Chondrocyte (in vitro differentiated cells): ENCODE measurements around the gene NPIPB6. TPM values are rescaled to one million over a fixed set of nuclear protein-coding genes. Genes with fewer than 3 reads are reported as not detected.

Experiments used
- DNase-seq: peaks from one replicate; pipeline ENCODE4 v3.0.0; 2021; ENCODE audit warnings: mixed read lengths, low spot score
- H3K27ac Mint-ChIP-seq: one replicate; pipeline ENCODE4 v1.8.0; 2021; ENCODE audit warnings: mild to moderate bottlenecking, moderate library complexity, mixed read lengths; ENCODE audit not compliant: unreplicated experiment
- H3K27me3 Mint-ChIP-seq: 2 replicates; pipeline ENCODE4 v1.8.0; 2021; ENCODE audit warnings: low read depth, mixed read lengths
- H3K36me3 Mint-ChIP-seq: 2 replicates; pipeline ENCODE4 v1.8.0; 2021; ENCODE audit warnings: low read depth, mixed read lengths
- H3K4me1 Mint-ChIP-seq: 2 replicates; pipeline ENCODE4 v1.8.0; 2021; ENCODE audit warnings: low read depth, mild to moderate bottlenecking, mixed read lengths
- H3K4me3 Mint-ChIP-seq: one replicate; pipeline ENCODE4 v1.8.0; 2021; ENCODE audit warnings: mild to moderate bottlenecking, moderate library complexity, mixed read lengths; ENCODE audit not compliant: unreplicated experiment
- H3K9me3 Mint-ChIP-seq: 2 replicates; pipeline ENCODE4 v1.8.0; 2021; ENCODE audit warnings: low read depth, mixed read lengths
- CTCF ChIP-seq: fragments of 200-600 bp; sonication (generic); IDR thresholded peaks from 2 replicates; pipeline ENCODE4 v1.5.0; 2021; ENCODE audit warnings: antibody characterized with exemption, mild to moderate bottlenecking, moderate library complexity
- total RNA-seq: library from RNA; stranded (reverse); gene quantifications from 3 replicates; pipeline ENCODE4 v1.2.1, GENCODE V29; 2021

The NPIPB6 gene
- total RNA-seq, 1 donor from 2014 or later: 3.4 TPM

- no peak for TF ChIP-seq CTCF
- Mint-ChIP-seq H3K4me3 (no peak overlapping the region), H3K27me3 (peaks cover 13% of the 10 kb centered on the region), H3K9me3 (no peaks in the 10 kb centered on the region), H3K36me3 (no peaks in the 10 kb centered on the region), H3K4me1 (no peaks in the 10 kb centered on the region), H3K27ac (no peak overlapping the region)
- DNase-seq: no peak
These were observed 61.7 kb downstream of the NPIPB6 start for GRCh38 chr16:28301620-28302019.

- no peaks in the 10 kb centered on the region for H3K4me1 Mint-ChIP-seq
- TF ChIP-seq CTCF: no peak
- no peak overlapping the region for H3K27ac Mint-ChIP-seq
- no peak overlapping the region for H3K4me3 Mint-ChIP-seq
- DNase-seq: no peak
- H3K36me3 Mint-ChIP-seq: no peaks in the 10 kb centered on the region
- H3K9me3 Mint-ChIP-seq: no peaks in the 10 kb centered on the region
- peaks cover 11% of the 10 kb centered on the region for H3K27me3 Mint-ChIP-seq
These were observed 62.2 kb downstream of the NPIPB6 start for GRCh38 chr16:28301154-28301553.

- TF ChIP-seq CTCF: no peak
- H3K27ac Mint-ChIP-seq: no peak overlapping the region
- no peaks in the 10 kb centered on the region for H3K36me3 Mint-ChIP-seq
- H3K4me3 Mint-ChIP-seq: no peak overlapping the region
- peaks cover 7% of the 10 kb centered on the region for H3K27me3 Mint-ChIP-seq
- H3K4me1 Mint-ChIP-seq: no peaks in the 10 kb centered on the region
- no peak for DNase-seq
- H3K9me3 Mint-ChIP-seq: no peaks in the 10 kb centered on the region
These were observed 63.0 kb downstream of the NPIPB6 start for GRCh38 chr16:28300327-28300726.

- no peak for DNase-seq
- Mint-ChIP-seq H3K4me1 (no peaks in the 10 kb centered on the region), H3K27me3 (peaks cover 7% of the 10 kb centered on the region), H3K4me3 (no peak overlapping the region), H3K36me3 (no peaks in the 10 kb centered on the region), H3K27ac (no peak overlapping the region), H3K9me3 (no peaks in the 10 kb centered on the region)
- TF ChIP-seq CTCF: no peak
These were observed 64.8 kb downstream of the NPIPB6 start for GRCh38 chr16:28298511-28298878.

- Mint-ChIP-seq H3K9me3 (no peaks in the 10 kb centered on the region), H3K27ac (no peak overlapping the region), H3K27me3 (peaks cover 6% of the 10 kb centered on the region), H3K36me3 (no peaks in the 10 kb centered on the region), H3K4me3 (no peak overlapping the region), H3K4me1 (peaks cover under 1% of the 10 kb centered on the region)
- no peak for DNase-seq
- TF ChIP-seq CTCF: no peak
These were observed 65.4 kb downstream of the NPIPB6 start for GRCh38 chr16:28297784-28298510.
